ENCODE data around the gene TYW5. TPM values are rescaled to one million over a fixed set of nuclear protein-coding genes. Genes with fewer than 3 reads are reported as not detected.

Gene TYW5
- total and polyA plus RNA-seq, 7 donors: 2.4 to 8.0 (median 6.1) TPM

DNA sequence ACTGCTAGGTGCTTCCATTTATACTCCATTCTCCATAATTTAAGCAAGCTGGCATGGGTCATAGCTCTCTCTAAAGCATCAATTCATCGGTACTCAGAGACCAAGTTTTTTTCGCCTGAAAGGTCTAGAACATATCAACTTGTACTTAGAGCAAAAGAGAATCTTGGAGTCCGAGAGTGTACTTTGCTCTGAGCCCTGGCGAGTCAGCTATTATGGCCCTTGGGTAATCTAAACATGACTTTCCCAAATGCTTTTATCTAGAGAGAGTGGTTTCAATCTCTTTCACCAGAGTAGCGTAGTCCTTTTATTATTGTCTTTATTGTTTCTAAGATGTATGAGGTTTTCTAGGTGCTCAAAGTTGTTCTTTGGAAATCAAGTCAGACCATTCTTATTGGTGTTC is 34.5 kb upstream of the TYW5 start:
- no peak overlapping the region for H3K27ac ChIP-seq
- no peak overlapping the region for H3K4me3 ChIP-seq
- WGBS, 2 donors: 29 to 79% methylated on average over 5 of the region's 5 CpGs
- H3K27me3 ChIP-seq: no peaks in the 10 kb centered on the region
- no peaks in the 10 kb centered on the region for H3K36me3 ChIP-seq
- intact Hi-C loops (cut with DNase I): loop anchor here (10.0 kb wide), 1 partner anchor 715 kb away; no protein-coding TSS in a partner anchor
- no peaks in the 10 kb centered on the region for H3K9me3 ChIP-seq
- H3K4me1 ChIP-seq: no peaks in the 10 kb centered on the region
- no peak for DNase-seq
- TF ChIP-seq POLR2A (IDR thresholded peaks at IDR 0.05): no peak
- TF ChIP-seq EP300 (IDR thresholded peaks at IDR 0.05): no peak
- no peak for TF ChIP-seq CTCF (IDR thresholded peaks at IDR 0.05)
- TF ChIP-seq POLR2AphosphoS5 (IDR thresholded peaks at IDR 0.05): no peak

- Histone ChIP-seq H3K4me3 (no peak overlapping the region), H3K36me3 (no peaks in the 10 kb centered on the region), H3K27ac (no peak overlapping the region), H3K27me3 (no peaks in the 10 kb centered on the region), H3K4me1 (no peaks in the 10 kb centered on the region), H3K9me3 (no peaks in the 10 kb centered on the region)
- 45 to 80% methylated on average over 7 of the region's 7 CpGs for WGBS, 2 donors
- no peak for DNase-seq
- intact Hi-C loops (cut with DNase I): loop anchor here (10.0 kb wide), 1 partner anchor 717 kb away; no protein-coding TSS in a partner anchor
- TF ChIP-seq CTCF (IDR thresholded peaks at IDR 0.05) (no peak), POLR2AphosphoS5 (IDR thresholded peaks at IDR 0.05) (no peak), EP300 (IDR thresholded peaks at IDR 0.05) (no peak), POLR2A (IDR thresholded peaks at IDR 0.05) (no peak)
Measured at GRCh38 chr2:199988151-199988550, 32.9 kb upstream of the TYW5 start.

GRCh38 chr2:199987586-199987985 is 32.3 kb upstream of the TYW5 start:
- WGBS, 2 donors: 90 to 95% methylated on average over 2 of the region's 2 CpGs
- H3K9me3 ChIP-seq: no peaks in the 10 kb centered on the region
- intact Hi-C loops (cut with DNase I): loop anchor here (10.0 kb wide), 1 partner anchor 717 kb away; no protein-coding TSS in a partner anchor
- no peak overlapping the region for H3K27ac ChIP-seq
- TF ChIP-seq EP300 (IDR thresholded peaks at IDR 0.05): no peak
- no peak for TF ChIP-seq POLR2A (IDR thresholded peaks at IDR 0.05)
- TF ChIP-seq CTCF (IDR thresholded peaks at IDR 0.05): no peak
- no peak for TF ChIP-seq POLR2AphosphoS5 (IDR thresholded peaks at IDR 0.05)
- DNase-seq: no peak
- H3K36me3 ChIP-seq: no peaks in the 10 kb centered on the region
- no peaks in the 10 kb centered on the region for H3K27me3 ChIP-seq
- no peak overlapping the region for H3K4me3 ChIP-seq
- no peaks in the 10 kb centered on the region for H3K4me1 ChIP-seq

DNA sequence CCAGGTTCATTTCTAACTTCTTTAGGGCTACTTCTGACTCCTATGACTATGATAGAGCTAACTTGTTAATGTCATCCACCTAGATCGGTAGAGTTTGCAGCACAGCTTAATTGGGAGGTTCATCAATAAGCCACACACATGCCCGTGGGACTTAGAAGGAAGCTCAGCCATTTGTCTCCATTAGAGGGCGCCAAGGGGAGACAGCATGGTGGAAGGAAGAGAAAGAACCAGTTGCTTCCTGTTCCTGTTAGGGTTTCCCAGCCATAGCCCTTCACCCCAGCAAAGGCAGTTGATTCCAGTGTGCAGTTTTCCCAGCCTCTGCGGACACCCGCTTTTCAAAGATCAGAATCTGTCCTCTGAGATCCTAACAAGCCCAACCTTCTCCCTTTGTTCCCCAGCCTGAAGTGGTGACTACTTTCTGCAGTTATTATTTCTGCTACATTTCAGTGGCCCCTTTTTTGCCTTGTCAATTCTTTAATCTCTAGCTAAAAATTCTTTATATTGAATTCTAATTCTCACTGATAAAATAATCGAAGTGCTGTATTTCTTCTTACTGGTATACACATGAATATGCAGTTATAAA is 30.4 kb upstream of the TYW5 start:
- 54 to 70% methylated on average over 6 of the region's 6 CpGs for WGBS, 2 donors
- peak in 2 of 4 experiments; percentile 31 to 32 for TF ChIP-seq CTCF (IDR thresholded peaks at IDR 0.05)
- no peak for TF ChIP-seq EP300 (IDR thresholded peaks at IDR 0.05)
- TF ChIP-seq POLR2AphosphoS5 (IDR thresholded peaks at IDR 0.05): no peak
- Histone ChIP-seq H3K4me1 (no peaks in the 10 kb centered on the region), H3K27ac (no peak overlapping the region), H3K27me3 (no peaks in the 10 kb centered on the region), H3K4me3 (no peak overlapping the region), H3K9me3 (no peaks in the 10 kb centered on the region), H3K36me3 (no peaks in the 10 kb centered on the region)
- no peak for DNase-seq
- intact Hi-C loops (cut with DNase I): loop anchor here (10.0 kb wide), 1 partner anchor 719 kb away; no protein-coding TSS in a partner anchor

DNA sequence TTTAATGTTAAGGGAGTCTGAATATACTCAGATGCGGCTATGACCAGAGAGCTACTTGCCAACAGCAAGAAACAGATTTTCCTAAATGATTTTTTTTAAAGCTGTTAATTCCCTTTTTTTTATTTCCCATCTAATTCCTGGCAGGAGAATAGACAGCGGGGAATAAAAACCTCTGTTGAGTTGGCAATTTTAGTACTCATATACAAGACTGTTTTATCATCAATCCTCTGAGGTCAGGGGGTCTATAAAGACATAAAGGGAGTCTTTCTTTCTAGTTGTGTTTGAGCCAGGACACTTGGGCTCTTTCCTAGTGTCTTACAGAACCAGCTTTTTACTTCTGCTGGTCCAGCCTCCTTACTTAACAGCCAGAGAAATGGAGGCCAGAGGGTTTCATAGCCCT is 29.5 kb upstream of the TYW5 start:
- Histone ChIP-seq H3K4me1 (peaks cover 0 to 5% (median 2%) of the 10 kb centered on the region in 4 donors), H3K27me3 (no peaks in the 10 kb centered on the region), H3K4me3 (no peak overlapping the region), H3K27ac (no peak overlapping the region), H3K9me3 (no peaks in the 10 kb centered on the region), H3K36me3 (no peaks in the 10 kb centered on the region)
- intact Hi-C loops (cut with DNase I): loop anchor here (5.0 to 10.0 kb wide), 2 partner anchors 323 to 720 kb away; partner anchors contain the start of gene SPATS2L
- TF ChIP-seq EP300 (IDR thresholded peaks at IDR 0.05): no peak
- TF ChIP-seq POLR2A (IDR thresholded peaks at IDR 0.05): no peak
- no peak for TF ChIP-seq POLR2AphosphoS5 (IDR thresholded peaks at IDR 0.05)
- TF ChIP-seq CTCF (IDR thresholded peaks at IDR 0.05): no peak
- DNase-seq: no peak
- 77 to 78% methylated on average over 2 of the region's 2 CpGs for WGBS, 2 donors
